Fibroblast of peridontal ligament (primary cell): Measurements from ENCODE around the gene SULF2.

Experiments used
- DNase-seq: peaks from one replicate; pipeline ENCODE4 v3.0.0-alpha.2; 2010; ENCODE audit errors: extremely low read depth

The SULF2 gene

DNA sequence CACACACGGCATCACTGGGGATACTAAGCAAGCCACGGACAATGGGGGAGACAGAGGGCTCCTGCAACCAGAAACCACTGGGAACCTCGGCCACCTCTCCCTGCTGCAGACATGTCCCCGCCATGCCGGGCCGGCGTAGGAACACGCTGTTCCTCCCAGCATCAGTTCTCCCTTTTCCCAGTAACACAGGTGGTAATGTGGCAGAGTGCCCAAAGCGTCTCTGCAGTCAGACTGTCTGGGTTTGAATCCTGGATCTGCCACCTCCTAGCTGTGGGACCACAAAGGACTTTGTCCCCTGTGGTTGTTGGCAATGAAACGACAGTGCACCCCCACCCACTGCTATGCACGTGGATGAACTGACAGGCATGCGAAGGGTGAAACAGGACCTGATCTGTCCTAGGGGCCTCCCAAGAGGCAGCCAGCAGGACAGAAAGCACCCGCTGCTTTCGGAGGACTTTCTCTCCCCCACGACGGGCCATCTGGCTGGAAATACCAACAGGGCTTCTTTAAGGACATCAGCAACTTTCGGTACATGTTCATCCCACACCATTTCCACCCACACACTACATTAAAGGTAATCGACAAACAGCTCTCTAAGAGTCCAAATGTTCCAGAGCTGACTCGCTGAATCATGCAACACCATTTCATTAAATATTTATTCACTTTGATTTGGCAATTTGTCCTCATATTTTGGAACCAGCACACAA, 74.1 kb downstream of the SULF2 start:
- no peak for DNase-seq

DNA sequence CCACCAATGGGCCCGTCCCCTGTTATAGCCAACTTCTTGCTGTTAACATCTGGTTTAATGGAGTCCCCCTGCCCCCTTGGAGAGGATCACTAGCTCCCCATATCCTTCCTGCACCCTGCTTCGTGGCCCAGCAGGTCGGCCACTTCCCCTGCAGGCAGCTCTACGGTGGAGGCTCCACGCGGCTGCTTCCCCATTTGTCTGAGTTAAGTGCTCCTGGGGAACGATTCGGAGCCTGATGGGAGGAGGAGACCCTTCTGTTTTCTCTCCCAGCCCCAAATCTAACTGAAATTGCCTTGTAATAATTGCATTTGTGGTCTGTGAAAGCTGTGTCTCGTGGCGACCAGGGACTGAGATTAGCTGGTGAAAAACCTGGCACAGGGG, 74.6 kb downstream of the SULF2 start:
- no peak for DNase-seq

DNA sequence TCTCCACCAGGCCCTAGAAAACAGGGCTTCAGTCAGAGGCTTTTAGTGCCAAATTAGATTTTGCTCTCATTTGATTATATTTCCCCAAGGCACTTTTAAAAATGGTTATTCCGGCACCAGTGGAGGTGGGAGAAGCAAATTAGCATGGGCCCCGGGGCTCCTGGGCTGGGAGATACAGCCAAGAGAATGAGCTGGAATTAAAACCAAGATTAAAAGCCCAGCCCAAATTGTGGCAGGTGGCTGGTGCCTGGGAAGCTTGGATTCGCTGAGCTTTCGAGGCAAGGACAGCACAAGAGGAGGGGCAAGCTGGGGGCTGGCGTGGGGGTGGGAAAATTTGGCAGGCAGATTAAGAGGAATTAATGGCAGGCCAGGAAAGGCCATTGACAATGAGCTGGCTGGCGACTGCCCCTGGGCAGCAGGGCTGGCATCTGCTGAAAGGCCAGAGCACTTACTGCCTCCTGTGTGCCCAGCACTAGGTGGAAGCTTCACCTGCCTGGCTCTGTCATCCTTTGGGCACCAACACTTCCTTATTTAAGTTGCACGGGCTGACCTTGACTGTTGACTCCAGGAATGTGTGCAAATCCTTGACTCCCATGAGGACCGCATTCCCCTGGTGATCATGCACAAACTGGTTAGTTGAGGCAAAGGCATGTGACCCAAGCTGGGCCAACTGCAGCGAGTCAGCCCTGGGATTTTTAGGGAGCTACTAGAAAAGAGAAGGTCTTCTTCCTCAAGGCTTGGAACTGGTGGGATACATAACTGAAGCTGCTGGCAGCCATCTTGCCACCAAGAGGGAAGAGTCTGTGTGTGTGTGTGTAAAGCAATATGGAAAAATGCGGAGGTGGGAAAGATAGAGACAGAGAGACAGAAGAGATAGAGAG, 76.1 kb downstream of the SULF2 start:
- no peak for DNase-seq

DNA sequence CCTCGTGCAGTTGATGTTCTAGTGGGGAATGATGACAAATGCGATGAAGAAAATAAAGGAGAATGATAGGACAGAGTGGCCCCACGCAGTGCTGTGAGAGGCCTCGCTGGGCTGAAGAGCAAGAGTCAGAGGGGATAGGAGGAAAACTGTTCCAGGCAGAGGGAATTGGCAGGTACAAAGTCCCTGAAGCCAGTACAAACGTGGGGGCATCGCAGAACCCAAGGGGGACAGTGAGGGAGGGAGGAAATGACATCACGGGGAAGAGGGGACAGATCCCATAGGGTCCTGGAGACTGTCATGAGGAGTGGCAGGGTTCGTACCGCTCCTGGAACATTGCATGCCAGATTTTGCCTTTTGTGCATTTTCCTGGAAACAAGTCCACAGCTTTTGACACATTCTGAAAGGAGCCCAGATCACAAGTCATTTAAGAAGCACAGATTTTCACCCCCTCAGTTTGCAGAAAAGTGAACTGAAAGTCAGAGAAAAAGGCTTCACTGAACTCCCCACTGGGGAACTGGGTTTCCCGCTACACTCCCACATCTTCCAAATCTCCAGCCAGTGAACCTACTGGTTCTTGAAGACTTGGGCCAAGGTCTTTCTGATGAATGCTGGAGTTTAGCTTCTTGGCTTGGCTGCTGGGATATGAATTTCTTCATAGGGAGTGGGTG, 77.0 kb downstream of the SULF2 start:
- no peak for DNase-seq

DNA sequence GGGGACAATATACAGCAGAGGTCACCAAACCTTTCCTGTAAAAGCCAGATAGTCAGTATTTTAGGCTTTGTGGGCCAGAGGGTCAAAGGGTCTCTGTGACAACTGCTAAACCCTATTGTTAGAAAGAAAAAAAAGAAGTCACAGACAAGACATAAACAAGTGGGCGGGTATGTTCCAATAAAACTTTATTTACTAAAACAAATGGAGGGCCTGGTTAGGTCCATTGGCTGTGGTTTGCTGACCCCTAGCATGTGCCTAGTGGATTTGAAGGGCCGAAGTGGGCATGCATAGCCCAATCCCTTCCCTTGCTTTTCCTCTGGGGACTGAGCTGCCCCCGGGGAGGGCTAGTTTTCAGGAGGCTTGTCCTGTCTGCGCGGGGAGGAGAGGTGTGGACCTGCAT, 78.9 kb downstream of the SULF2 start:
- no peak for DNase-seq

DNA sequence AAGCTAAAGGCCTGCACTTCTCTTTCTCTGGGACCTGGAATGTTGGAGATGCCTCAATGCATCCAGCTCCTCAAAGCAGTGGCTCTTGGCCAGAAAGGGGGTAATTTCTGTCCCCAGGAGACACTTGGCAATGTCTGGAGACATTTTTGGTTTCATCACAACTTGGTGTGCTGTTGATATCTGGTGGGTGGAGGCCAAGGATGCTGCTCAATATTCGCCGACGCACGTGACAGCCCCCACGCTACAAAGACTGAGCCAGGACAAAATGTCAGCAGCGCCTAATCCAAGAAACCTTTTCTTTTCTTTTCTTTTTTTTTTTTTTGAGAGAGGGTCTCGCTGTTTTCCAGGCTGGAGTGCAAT, 79.8 kb downstream of the SULF2 start:
- no peak for DNase-seq

DNA sequence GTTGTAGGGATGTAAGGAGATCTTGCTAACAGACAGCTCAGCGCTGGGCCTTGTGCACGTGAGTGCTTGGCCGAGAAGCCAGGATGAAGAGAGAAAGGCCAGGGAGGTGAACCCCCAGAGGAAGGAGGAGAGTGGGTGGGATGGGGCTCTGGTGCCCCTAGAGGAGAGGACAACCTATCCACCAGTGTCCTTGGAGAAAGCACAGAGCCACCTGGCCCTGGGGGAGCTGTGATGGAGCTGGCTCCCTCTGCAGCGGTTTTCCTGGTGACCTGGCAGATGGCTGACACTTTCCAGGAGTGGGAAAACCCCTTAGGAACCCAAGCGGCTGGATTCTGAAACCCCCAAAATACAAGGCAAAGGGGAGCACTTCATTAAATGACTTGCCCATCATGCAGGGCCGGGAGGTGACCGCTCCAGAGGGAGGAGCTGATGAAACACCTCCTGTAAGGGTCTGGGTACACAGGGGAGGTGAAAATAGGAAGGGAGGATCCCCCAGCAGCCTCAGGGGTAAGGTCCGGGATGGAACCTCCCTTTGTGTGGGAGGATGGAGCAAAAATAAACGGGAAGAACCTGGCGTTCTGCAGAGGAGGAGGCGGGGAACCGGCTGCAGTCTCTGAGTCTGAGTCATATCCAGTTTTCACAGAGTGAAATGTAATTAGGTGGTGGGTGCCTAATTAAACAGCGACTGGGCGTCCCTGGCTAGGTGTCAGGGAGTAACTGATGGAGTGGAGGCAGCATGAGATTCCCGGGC, 80.4 kb downstream of the SULF2 start:
- DNase-seq: no peak

DNA sequence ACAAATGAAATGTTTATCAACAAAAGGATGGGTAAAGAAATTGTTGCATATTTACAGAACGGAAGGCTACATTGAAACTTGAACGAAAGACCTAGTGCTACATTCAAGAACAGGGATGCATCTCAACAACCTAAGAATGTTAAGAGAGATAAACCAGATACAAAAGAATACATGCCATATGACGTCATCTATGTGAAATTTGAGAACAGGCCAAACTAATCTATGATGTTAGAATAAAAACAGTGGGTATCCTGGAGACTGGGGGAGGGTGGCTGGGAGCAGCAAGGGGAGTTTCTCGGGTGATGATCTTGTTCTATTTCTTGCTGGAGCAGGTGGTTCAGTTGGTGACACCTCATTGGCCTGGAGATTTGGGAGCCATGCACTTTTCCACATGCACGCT, 81.5 kb downstream of the SULF2 start:
- DNase-seq: peak; percentile 28

DNA sequence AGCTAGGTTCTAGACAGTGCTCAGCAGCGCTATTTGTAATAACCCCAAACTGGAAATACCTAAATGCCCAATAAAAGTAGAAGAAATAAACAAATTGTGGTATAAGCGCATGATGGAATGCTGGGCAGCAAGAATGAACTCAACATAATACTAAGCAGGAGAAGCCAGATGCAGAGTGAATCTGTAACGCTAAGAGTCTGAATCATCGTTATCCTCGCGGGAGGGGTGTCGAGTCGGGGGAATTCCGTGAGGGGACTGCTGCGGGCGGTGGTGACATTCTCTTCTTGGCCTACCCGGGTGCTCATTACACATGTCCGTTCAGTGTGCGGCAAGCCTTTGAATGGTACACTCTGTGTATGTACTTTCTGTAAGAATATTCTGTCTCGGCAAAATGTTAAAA, 83.7 kb downstream of the SULF2 start:
- DNase-seq: no peak

DNA sequence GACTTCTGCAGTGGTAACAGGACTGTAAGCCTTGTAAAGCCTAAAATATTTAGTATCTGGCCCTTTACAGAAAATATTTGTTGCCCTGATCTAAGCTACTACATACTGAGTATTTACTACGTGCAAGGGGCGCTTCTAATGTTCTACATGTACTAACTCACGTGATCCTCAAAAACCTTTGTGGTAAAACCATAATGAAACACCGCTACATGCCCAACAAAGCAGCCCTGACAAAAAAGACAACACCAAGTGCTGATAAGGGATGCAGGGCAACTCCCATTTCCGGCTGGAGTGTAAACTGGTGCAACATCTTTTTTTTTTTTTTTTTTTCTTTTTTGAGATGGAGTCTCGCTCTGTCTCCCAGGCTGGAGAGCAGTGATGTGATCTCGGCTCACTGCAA, 85.0 kb downstream of the SULF2 start:
- DNase-seq: no peak

DNA sequence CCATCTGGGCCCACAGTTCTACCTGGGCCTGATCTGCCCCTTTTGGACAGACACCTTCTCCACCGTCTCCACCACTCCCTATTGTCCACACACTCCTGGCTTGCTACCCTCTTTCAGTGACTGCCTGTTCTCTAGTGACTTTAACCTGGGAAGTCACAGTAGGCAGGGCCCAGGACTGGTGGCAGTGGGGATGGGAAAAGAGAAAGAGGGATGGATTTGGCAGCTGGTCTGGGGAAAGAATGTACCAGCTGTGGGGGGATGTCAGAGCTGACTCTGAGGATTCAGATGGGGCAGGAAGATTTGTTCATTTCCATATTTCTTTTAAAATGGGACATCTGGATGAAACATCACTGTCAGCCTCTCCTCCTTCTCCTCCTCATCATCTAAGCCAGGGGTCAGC, 85.5 kb downstream of the SULF2 start:
- no peak for DNase-seq

DNA sequence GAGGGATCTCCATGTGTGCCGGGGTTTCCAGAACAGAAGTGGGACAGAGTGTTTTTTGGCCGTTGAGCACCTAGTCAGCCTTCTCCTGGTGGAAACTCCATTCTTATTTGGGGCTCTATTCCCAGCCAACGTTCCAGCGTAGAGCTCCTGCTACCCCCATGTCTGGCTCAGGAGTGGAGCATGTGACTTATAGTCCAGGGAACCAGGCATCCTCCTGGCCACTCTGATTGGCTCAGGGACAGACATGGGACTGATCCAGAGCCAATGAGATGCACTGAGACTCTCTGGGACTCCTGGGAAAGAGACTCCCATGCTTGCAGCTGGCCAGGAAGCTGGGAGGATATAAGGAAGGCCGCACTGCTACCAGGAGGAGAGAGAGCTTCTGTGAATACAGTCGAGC, 87.1 kb downstream of the SULF2 start:
- DNase-seq: no peak

DNA sequence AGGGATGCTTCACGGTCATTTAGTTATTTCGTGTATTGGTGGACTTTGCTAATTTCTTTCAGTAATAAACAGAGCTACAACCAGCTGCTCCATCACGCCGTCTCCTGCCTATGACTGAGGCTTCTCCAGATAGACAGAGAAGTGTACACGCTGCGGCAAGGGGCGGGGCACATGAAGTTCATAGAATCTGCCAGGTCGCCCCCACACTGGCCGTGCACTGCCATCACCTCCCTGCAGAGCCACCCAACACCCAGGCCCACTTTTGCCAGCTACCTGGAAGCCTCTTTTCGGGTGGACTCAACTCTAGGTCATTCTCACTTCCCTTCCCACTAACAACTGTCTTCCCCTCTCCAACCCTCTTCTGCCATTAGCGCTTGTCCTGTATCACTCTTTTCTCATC, 88.4 kb downstream of the SULF2 start:
- no peak for DNase-seq

DNA sequence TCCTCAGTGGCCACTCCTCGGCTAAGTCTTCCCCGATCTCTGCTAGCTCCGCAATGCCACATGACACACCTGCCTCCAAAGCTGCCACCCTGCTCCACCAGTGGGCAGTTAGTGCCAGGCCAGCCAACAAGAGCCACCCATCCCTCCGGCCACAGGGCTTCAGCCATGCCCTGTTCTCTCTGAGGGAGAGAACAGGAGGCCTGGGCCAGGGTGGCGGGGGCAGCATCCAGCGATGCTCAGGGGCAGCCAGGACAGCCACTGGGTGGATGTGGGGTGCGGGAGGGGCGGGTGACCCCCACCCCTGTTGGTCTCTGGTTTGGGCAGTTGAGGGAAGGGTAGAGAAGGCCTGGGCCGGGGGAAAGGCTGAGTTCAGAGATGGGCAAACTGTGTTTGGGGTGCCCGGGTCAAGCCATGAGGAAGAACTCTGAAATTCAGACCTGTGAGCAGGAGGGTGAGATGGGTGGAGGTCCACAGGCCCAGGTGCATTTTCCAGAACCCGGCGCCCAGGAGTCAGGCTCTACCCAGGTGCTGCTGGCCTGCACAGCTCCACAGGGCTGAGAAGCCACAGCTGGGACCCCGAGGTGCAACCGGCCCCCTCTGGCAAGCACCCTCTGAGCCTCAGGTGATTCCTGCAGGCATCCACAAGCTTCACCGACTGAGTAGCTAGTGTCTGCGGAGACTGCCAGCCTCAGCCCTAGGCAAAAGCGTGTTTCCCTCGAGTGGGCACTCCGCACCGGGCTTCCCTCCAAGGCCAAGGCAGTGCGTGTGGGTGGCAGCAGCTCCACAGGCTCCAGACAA, 91.1 kb downstream of the SULF2 start:
- no peak for DNase-seq

DNA sequence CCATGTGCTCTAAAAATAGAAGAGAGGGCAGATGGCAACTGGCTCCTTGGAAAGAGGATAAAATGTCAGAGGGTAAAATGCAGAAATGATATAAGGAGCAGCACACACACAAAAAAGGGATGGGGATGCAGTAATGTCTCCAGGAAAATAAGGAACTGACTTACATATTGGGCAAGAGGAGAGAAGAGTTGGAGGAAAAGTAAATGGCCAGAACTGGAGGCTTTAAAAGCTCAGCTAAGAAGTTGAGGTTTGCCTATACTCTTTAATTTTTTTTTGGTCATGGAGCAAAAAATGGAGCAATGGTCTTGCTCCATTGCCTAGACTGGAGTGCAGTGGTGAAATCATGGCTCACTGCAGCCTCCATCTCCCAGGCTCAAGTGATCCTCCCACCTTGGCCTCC, 93.7 kb downstream of the SULF2 start:
- peak; percentile 47 for DNase-seq

DNA sequence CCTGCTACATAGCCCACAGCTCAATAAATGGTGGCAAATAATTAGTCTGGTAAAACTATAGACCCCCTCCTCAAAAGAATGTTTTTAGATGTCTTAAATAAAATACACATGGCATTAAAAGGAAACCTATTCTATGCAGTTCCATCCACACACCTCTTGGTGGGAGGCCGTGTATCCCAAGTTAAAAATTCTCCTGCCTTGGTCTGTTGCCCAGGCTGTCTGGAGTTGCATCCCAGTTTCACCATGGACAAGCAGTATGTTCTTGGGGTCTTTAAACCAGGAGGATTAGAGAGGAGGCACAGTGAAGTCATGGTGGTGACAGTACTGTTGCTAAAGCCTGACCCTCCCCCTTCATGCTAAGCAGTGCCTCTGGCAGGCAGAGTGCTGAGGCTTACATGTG, 95.5 kb downstream of the SULF2 start:
- DNase-seq: no peak

DNA sequence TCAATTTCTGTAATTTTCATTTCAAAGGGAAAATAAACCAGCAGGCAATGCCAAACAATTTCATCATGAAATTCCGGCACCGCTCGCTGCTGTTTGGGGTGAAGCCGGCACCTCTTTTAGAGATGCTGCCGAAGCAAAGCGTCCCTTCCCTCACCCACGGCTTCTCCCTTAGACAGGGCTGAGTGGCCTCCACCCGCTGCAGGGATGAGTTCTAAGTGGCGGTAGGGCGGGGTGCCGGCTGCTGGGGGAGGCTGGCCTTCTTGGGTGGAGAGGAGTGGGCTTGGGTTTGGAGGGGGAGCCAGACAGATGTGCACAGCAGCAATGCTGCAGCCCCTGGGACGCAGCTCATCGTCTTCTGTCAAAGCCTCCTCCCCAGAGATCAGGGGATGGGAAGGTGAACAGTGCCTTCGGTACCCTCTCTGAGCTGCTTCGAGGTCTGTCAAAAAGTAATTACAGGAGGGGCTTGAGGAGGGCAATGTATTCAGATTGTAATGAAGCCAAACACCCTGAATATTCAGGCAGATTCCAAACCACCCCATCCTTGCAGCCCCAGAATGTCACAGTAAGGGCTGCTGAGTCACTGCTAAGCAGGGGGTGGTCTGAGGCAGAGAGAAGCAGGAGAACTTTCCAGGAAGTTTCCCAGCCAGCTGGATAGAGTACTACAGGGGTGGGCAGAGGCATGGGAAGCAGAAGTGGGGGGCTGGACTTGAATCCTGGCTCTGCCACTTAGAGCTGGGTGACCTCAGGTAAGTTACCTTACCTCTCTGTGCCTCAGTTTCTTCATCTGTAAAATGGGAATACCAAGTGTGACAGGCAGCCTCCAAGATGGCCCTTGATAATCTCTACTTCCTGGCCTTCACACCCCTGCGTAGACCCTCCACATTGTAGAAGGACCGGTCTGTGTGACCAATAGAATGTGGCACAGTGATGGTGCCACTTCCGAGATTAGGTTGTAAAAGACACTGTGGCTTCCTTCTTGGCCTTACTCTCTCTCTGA, 96.6 kb downstream of the SULF2 start:
- DNase-seq: peak; percentile 17

DNA sequence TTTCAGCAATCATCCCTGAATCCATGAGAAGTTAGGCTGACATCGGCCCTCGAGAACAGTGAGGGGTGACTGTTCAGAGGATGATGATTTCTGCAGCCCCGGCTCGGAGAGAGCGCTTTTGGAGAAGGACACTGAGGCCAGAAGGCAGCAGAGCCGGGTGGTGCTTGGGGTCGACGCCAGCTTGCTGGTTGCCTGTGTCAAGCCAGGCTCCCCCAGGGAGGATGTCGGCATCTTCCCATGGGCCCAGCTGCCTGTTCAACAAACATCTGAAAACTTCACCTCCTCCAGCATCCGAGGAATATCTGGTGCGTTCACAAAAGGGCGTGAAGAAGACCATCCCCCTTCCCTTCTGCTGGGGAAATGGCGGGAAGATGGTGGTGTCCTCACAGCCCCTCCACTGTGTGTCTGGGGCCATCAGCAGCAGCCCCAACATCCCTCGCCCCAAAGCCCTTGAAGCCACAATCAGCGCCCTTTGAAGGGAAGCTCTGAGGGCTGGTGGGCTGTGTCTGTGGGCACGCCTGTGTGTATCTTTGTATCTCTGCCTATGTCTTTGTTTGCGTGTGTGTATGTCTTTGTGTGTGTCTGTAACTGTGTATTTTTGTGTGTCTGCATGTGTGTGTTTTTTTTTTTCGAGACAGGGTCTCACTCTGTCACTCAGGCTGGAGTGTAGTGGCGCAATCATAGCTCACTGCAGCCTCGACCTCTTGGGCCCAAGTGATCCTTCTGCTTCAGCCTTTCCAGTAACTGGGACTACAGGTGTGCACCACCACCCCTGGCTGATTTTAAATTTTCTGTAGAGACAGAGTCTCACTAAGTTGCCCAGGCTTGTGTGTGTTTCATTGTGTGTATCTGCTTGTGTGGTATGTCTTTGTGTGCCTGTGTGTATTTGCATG, 97.9 kb downstream of the SULF2 start:
- DNase-seq: no peak

DNA sequence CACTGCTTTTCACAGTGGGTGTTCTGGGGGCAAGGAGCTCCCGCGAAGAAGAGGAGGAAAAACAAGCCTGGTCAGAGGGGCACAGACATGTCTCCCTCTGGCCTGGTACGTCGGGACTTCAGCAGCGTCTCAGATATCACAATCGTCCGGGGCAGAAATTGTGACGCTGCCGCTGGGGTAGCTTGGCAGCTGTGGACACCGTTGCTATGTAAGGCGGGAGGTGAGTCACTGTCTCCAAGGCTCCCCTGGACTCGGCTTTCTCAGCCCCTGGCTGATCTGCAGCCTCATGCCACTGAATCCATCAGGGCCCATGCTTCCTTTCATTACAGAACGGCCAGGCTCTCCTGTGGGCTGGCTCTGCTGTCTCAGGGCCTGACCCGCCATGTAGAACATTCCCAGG, 98.7 kb downstream of the SULF2 start:
- DNase-seq: peak; percentile 88
